GM18499 (cell line): Measurements from ENCODE around the gene DNAH11.
"Not testable (repeated sequence)": the region's sequence is repeated elsewhere in the genome, so short reads cannot be mapped to it uniquely, and the experiment has no call there.

Experiments
- ATAC-seq: cut with Tn5 transposase; IDR thresholded peaks from one replicate; pipeline ENCODE4 v1.9.1; 2021; ENCODE audit warnings: moderate number of reproducible peaks; ENCODE audit not compliant: insufficient read depth, unreplicated experiment

DNAH11 gene

DNA sequence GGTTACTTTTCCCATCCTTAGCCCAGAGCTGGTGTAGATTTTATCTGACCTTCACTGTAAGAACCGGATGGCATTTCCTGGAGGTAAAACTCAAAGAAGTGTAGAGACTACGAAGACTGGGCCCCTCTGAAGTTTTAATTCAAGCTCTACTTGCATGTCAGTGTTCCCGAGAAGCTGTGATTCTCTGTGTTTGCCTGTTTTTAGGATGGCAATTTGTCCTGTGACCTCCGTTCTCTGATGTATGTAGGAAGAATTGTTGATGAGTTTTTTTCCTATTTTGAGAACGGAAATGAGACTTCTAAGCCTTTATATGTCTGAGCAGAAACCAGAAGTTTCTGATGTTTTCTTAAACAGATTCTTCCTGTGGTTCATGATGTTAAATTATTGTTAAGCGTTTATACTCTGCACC lies 308.7 kb downstream of the DNAH11 start:
- no peak for ATAC-seq

DNA sequence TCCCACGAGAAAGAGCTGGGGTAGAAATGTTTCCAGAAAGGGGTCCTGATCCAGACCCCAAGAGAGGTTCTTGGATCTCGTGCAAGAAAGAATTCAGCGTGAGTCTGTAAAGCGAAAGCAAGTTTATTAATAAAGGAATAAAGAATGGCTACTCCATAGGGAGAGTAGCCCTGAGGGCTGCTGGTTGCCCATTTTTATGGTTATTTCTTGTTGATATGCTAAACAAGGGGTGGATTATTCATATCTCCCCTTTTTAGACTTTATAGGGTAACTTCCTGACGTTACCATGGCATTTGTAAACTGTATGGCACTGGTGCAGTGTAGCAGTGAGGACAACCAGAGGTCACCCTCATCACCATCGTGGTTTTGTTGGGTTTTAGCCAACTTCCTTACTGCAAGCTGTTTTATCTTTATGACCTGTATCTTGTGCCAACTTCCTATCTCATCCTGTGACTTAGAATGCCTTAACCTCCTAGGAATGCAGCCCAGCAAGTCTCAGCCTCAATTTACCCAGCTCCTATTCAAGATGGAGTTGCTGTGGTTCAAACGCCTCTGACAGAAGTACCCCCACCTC lies 322.9 kb downstream of the DNAH11 start:
- not testable (repeated sequence) for ATAC-seq

DNA sequence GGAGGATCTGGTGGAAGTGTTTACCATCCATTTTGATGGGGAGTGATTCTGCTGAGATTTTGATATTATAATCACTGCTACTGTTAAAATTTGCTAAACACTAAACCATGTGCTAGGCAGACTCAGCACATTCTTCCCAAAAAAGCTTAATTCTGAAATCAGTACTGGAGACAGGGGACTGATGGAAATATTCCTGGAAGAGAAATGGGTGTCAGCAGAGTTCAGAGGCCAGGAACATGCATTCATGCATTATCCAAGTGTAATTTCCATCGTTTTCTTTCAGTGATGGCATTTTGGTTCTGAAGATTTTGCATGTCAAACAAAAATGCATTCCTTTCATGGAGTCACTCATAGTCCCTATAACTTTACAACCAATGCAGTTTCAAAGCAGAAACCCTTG lies 323.9 kb downstream of the DNAH11 start:
- ATAC-seq = no peak

DNA sequence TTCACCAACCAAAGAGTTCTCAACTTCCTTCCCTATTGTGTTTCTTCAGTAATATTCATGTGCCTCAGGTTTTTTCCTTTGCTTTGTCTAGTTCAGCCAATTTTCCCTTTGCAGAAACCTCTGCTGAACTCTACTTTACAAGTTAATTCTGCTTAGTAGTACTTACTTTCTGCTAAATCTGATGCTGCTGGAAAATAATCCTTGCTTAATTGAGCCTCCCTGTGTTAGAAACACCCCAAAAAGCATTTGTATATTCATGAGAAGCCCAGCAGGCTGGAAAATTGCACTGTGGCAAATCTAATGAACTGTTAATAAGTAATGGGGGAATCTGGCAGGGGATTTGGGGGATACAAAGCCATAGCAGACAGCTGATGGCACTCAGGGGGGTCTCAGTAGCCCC lies 324.4 kb downstream of the DNAH11 start:
- no peak for ATAC-seq

DNA sequence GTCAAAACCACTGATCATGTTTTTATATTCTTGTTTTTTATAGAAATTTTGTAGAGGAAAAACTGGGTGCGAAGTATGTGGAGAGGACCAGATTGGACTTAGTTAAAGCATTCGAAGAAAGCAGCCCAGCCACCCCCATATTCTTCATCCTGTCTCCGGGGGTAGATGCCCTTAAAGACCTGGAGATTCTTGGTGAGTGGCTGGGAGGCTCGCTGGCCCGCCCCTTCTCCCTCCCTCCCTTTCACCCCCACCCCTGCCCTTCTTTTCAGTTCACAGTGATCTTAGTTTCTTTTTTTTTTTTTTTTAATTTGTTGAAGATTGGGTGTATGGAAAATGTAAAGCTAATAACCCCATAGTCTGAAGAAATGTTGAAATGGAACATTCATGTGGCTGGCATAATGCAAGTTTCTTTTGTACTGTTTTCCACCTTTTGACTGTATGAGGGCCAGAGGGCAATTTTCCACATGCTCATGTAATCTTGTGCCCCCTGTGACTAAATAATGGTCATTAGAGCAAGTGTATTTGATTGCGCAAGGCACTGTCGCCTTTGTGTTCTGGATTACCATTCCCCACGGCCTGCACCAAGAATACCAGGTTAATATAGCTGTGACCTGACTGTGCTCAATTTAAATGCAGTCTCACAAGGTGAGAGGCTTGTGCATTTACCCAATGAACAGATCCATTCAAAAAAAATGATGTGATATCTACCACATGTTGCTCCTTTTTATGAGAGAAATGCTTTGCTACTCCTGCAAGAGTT lies 325.2 kb downstream of the DNAH11 start:
- no peak for ATAC-seq

DNA sequence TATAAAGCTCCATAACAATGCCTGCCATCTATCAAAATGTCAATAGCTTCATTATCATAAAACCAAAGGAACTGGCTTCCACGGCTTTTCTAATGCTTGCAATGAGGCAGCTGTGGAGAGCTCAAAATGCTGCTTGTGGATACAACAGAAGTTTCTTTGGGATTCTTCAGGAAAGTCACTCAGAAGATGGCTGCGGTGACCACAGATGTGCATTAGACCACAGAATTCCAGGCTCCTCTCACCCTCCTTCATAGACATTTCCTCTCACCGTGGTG lies 325.7 kb downstream of the DNAH11 start:
- no peak for ATAC-seq

DNA sequence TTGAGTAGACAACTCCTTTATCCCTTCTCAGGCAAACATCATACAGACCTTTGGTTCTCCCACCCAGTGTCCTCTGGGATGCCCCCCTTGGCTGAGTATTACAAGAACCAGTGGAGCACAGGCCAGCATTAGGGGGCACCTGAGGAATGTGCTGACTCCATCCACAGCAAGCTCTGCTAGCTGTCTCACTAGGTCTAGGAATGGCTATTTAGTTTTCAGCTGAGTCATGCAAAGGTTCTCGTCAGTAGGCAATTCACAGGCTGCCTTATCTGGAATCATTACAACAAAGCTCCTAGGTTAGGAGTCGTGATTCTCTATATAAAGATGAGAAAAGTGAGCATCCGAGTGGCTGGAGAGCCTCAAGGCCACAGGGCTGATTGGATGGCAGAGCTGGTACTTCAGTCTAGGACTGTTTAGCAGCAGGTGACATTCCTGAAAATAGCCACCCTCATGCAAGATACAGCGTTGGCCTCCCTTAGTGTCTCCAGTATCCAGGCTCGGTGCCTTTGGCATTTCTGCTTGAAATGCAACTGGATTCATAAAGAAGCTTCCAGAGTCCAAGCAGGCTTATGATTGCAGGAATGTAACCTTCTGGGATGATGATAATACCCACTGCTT lies 327.1 kb downstream of the DNAH11 start:
- ATAC-seq = no peak

DNA sequence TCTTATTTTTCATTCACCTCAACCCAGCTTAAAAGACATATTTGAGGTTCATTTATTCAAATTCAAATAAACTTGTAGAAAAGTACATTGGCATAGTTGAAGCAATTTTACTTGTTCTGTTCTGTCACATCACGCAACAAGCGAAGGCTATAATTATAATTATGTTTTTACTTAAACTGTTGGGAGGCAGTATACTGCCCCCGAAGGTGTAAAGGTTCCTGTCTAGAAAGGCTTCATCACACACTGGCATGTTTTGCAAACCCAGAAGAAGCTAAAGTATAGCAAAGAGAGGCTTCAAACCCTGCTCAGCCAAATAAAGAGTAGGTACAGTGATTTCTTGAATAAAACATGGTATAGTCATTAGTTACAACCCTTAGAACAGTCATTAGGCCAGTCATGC lies 340.2 kb downstream of the DNAH11 start:
- ATAC-seq = no peak

DNA sequence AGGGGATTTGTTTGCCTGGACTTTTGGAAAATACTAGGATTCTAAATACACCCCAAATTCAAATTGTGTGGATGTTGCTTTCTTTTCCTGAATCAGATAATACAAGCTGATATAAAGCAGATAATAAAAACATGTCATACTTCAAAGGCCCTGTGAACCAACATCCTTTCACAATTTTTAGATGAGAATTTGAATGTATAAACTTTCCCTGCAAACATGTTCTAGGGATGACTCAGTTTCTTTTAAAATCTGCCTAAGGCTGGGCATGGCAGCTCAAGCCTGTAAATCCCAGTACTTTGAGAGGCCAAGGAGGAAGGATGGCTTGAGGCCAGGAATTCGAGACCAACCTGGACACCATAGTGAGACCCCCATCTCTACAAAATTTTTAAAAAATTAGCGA lies 340.7 kb downstream of the DNAH11 start:
- ATAC-seq = not testable (repeated sequence)

DNA sequence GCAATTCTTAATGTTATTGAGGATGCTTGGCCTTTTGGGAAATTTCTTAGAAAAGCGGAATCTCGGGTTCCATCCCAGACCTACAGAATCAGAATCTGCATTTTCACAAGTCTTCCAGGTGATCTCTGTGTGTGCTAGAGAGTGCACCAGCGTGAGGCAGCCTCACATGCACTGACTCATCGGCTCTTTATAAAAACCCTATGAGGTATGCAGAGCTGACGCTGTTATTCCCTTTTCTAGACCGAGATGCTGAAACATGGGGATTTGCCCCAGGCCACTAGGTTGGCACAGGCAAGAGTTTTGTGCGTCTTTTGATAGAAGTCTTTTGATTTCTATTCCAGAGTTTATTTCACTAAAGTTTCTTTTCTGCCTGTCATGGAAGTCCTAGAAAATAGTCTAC lies 341.7 kb downstream of the DNAH11 start:
- ATAC-seq = no peak

DNA sequence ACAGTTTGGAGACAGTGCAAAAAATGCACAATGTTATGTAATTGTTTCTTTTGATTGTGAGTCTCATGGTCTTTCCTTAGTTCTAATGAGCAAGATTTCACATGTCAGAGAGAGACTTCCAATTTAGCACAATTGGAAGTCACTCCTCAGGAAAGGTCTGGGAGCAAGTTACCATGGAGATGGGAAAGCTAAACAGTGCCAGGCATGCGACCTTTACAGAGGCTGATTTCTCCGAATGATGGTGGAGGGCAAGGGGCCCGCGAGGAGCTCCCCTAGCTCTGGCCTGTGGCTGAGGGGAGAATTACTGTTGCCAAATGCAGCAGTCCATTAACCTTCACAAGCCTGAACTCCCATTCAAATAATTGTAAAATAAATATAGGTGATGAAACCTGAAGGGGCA lies 343.6 kb downstream of the DNAH11 start:
- no peak for ATAC-seq

DNA sequence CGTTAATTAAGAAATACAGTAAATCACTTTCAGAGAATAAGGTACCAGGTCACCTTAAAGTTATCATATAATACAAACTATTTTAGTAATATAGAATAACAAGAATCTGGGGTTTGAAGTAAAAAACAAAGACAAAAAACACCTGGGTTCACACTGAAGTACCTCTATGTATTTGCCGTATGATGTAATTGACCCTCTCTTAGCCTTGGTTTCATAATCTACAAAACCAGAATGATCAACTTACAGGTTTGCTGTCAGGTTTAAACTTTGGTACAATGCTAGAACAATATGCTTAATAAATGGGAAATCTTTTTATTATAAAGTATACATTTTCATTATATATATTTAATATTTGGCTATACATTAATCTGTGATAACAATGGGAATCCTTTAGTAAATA lies 344.5 kb downstream of the DNAH11 start:
- ATAC-seq = no peak

DNA sequence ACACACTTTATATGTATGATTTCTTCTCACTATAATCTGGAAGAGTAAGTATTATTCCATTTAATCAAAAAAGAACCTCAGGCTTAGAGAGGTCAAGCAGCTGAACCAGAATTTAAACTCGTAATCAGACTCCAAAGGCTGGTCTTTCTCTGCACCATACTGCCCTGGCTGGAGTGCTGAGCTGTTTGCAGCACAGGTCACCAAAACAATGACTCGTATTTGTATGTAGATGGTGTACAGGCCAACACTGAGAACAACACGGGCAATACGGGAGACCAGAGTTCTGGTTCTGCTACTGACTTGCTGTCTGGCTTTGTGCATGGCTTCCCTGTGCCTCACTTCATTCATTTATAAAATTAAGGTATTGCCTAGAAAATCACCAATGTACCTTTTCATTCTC lies 344.9 kb downstream of the DNAH11 start:
- ATAC-seq = no peak

DNA sequence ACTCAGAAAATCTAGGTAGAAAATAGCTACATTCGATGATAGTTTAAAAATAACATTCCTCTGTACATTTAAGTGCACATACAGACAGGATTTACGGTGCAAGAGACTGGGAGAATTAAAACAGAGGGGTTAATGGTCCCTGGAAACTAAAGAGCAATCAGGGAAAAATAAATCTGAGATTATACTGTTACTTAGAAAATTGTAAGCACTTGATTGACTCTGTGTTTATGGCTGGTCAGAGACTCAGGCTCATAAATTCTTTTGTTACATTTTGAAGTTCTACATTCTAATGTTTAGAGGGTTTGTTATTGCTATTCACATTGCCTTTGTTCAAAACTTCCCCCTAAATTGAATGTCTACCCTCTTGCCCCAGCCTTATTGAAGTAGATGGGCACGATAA lies 348.5 kb downstream of the DNAH11 start:
- ATAC-seq = no peak

DNA sequence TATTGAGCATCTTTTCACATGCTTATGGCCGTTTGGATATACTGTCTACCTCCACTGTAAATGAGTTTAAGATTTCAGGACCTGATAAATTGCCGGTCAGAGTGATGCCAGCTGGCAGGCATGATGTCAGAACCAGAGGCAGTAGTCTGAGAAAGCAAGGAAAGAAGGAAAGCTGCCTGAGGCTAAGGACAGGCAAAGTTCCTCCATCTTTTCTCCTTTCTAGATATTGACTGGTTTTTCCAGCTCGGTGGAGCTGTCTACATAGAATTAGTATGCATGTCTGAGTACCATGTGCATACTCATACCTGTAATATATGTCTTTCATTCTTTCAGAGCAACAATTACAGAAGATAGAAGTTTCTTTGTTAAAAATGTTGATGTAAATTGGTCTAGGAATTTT lies 350.6 kb downstream of the DNAH11 start:
- ATAC-seq = no peak

DNA sequence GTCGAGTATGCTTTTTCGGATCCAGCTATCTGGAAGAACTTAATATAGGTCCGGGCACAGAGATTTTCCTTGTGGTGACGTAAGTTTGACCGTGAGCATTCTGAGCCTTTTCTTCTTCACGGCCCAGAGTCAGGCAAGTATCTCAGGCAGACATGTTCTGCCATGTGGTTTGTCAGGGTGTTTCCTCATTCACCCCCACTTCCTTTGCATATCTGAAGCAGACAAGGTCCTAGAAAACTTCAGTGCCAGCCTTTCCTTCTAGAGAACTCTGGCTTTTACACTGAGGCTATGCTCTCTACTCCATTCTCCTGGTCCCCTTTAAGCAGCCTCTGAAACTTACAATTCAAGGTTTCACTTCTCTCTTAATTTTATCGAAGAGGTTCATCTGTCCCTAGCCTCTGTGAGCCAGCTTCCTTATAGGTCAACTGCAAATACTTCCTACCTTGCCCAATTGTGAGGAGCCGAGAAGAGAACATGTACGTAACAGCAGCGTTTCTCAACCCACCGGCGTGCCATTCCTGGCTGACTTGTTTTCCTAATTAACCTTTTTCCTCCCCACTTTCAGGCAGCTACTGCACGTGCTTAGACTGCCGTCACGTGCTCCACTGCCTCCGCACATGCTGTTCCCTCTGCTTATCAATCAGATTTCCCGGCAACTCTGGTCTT lies 355.6 kb downstream of the DNAH11 start:
- ATAC-seq = peak; percentile 96

DNA sequence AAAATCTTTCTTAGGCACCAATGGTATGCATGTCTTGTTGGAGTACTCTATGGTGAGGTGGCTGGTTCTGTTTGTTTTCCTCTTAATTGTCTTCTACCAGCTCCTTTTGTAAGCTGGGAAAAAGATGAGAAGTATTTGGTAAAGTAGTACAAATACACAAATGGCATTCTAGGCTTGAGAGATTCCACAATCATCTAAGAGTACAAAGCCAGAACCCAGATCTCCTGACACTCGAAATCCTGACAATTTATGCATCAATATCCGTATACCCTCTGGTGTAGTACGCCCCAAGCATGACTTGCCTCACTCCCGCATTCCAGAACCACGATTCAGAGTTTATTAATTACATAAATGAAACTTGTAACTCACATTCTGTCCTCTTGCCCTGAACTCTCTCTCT lies 359.4 kb downstream of the DNAH11 start:
- no peak for ATAC-seq

DNA sequence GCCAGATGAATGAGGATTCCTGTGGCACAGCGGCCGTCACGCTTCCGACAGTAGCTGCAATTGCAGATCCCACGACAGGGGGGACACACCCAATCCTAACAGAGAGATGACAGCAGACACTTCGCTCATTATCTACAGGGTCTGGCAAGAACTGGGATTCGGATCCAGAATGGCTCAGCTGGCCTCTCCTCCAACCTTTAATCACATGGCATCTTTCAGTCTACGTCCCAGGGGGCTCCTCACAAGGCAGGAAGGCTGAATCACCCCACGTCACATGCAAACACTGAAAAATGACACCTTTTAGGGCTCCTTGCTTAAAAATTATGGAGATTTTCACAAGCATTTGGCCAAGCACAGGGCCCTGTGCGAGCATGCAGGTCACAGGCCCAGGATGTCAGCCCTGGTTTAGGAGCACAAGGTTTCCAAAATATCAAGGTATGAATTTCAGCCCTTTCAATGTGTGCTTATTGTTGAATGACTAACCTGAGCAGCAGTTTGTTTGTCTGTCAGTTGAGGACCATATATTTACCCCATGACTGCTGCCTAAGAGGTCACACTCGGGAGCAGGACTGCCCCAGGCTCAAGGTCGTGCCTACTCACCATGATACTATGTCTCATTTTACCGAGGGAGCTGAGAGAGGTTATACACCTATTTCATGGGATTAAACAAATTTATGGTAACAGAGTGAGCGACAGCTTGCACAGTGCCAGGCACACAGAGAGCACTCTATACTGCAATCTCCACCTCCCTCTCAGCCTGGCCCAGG lies 360.4 kb downstream of the DNAH11 start:
- ATAC-seq = no peak

DNA sequence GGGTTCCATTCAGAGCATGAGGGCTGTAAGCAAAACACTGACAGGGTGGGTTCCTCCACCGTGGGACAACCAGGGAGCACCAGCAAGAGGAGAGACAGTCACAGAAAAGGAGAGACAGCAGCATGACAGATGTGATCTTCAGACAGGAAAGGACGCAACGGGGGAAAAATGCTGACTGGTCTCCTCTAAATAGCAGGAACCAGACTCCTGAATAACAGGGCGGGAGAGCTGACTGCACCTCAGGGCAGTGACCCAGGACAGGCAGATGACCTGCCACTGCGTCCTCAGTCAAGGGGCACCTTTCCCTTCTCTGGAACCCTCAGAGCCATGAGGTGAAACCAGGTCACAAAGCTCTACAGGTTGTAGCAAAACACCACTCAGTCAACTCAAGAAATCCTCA lies 365.9 kb downstream of the DNAH11 start:
- no peak for ATAC-seq

DNA sequence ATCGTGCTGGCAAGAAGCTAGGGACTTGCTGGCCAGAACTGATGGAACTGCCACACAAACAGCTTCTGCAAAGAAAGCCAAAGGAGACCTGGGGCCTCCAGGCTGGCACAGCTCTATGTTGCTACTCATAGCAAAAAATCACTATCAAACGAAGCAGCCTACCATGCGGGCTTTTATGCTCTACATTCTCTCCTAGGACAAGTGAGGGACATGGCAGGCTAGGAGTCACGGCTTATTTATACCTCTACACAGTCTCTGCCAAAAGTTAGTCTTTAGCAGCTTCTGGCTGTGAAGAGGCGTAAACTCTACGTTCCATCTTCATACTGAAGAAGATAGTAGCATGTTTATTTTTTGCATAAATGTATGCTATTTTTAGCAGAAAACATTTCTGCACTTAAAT lies 367.4 kb downstream of the DNAH11 start:
- no peak for ATAC-seq

DNA sequence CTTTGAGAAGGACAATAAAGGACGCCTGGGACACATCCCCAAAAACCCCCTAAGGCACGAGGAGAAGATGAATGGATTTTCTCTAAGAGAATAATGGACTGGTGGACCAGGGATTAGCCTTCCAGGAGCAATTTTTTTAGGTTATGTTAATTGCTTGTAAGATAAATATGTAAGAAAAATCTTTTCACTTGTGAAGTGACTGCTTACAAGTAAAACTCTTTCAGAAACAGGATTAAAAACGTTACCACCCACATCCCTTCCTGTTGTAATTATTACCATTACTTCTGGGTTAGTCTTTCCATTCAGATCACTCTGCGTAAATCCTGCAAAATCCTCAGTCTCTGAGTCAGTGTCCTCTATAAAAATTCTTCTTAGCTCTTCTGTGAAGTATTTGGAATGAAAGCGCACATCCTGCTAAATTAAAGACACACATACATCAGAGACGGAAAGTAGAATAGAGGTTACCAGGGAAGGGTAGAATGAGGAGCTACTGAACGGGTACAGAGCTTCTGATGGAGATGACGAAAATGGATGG lies 368.6 kb downstream of the DNAH11 start:
- ATAC-seq = no peak
